ENCODE data around the gene RPAP3.

- TF ChIP-seq POLR2AphosphoS5 (IDR thresholded peaks at IDR 0.05): no peak
- TF ChIP-seq EP300 (IDR thresholded peaks at IDR 0.05): no peak
- TF ChIP-seq, protein P1, sequence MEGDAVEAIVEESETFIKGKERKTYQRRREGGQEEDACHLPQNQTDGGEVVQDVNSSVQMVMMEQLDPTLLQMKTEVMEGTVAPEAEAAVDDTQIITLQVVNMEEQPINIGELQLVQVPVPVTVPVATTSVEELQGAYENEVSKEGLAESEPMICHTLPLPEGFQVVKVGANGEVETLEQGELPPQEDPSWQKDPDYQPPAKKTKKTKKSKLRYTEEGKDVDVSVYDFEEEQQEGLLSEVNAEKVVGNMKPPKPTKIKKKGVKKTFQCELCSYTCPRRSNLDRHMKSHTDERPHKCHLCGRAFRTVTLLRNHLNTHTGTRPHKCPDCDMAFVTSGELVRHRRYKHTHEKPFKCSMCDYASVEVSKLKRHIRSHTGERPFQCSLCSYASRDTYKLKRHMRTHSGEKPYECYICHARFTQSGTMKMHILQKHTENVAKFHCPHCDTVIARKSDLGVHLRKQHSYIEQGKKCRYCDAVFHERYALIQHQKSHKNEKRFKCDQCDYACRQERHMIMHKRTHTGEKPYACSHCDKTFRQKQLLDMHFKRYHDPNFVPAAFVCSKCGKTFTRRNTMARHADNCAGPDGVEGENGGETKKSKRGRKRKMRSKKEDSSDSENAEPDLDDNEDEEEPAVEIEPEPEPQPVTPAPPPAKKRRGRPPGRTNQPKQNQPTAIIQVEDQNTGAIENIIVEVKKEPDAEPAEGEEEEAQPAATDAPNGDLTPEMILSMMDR (IDR thresholded peaks at IDR 0.05): no peak
- no peak for TF ChIP-seq POLR2A (IDR thresholded peaks at IDR 0.05)
These were observed 42.0 kb upstream of the RPAP3 start for GRCh38 chr12:47747596-47748506.
